H4 (cell line): ENCODE results near the gene GPC6. TPM values are rescaled to one million over a fixed set of nuclear protein-coding genes. Genes with fewer than 3 reads are reported as not detected.

ENCODE experiments used
- DNase-seq: peaks from one replicate; pipeline ENCODE4 v3.0.0-alpha.2; 2015; ENCODE audit warnings: low spot score
- total RNA-seq: library from RNA; depleted of rRNA; stranded (reverse); fragments of >200 nt; shearing (Covaris generic); gene quantifications from 2 replicates; pipeline ENCODE4 v1.2.3, GENCODE V29; 2014

GPC6 gene
- total RNA-seq, 1 experiment from 2014 or later, result 9.9 TPM

GRCh38 chr13:93964146-93964512, 737.5 kb downstream of the GPC6 start:
- no peak for DNase-seq

GRCh38 chr13:93965587-93965986, 739.0 kb downstream of the GPC6 start:
- DNase-seq, result no peak

- no peak for DNase-seq
Observed at GRCh38 chr13:93966267-93966936, 739.8 kb downstream of the GPC6 start.

- no peak for DNase-seq
Observed at GRCh38 chr13:93967286-93967685, 740.7 kb downstream of the GPC6 start.

GRCh38 chr13:93975242-93975641, 748.6 kb downstream of the GPC6 start:
- no peak for DNase-seq

- DNase-seq, result no peak
Observed at GRCh38 chr13:93976528-93976927, 749.9 kb downstream of the GPC6 start.

GRCh38 chr13:93977986-93978385, 751.4 kb downstream of the GPC6 start:
- DNase-seq, result no peak

- no peak for DNase-seq
Observed at GRCh38 chr13:93981426-93981977, 754.9 kb downstream of the GPC6 start.

- DNase-seq, result no peak
Observed at GRCh38 chr13:93982179-93982918, 755.7 kb downstream of the GPC6 start.

GRCh38 chr13:93984052-93984451, 757.4 kb downstream of the GPC6 start:
- no peak for DNase-seq

GRCh38 chr13:93984876-93985275, 758.3 kb downstream of the GPC6 start:
- DNase-seq, result no peak

- DNase-seq, result no peak
Observed at GRCh38 chr13:93987458-93987857, 760.9 kb downstream of the GPC6 start.

GRCh38 chr13:93991569-93991968, 765.0 kb downstream of the GPC6 start:
- DNase-seq, result no peak

GRCh38 chr13:93996481-93996880, 769.9 kb downstream of the GPC6 start:
- no peak for DNase-seq

- no peak for DNase-seq
Observed at GRCh38 chr13:94006296-94006695, 779.7 kb downstream of the GPC6 start.

GRCh38 chr13:94007072-94007471, 780.5 kb downstream of the GPC6 start:
- DNase-seq, result no peak

GRCh38 chr13:94009701-94010100, 783.1 kb downstream of the GPC6 start:
- DNase-seq, result no peak

GRCh38 chr13:94014461-94014860, 787.9 kb downstream of the GPC6 start:
- DNase-seq, result no peak

GRCh38 chr13:94020426-94020825, 793.8 kb downstream of the GPC6 start:
- DNase-seq, result no peak

- peak; percentile 2 for DNase-seq
Observed at GRCh38 chr13:94020833-94021232, 794.2 kb downstream of the GPC6 start.

- no peak for DNase-seq
Observed at GRCh38 chr13:94028234-94028633, 801.6 kb downstream of the GPC6 start.

- DNase-seq, result no peak
Observed at GRCh38 chr13:94028650-94029049, 802.0 kb downstream of the GPC6 start.

- no peak for DNase-seq
Observed at GRCh38 chr13:94030415-94031119, 804.0 kb downstream of the GPC6 start.
